HT-29 (cell line): ENCODE results near the gene KIAA0232. TPM values are rescaled to one million over a fixed set of nuclear protein-coding genes. Genes with fewer than 3 reads are reported as not detected.
"Not testable (repeated sequence)": the region's sequence is repeated elsewhere in the genome, so short reads cannot be mapped to it uniquely, and the experiment has no call there.

Experiments
- DNase-seq: peaks from one replicate; pipeline ENCODE4 v3.0.0-alpha.2; 2015; ENCODE audit warnings: low spot score
- total RNA-seq: library from RNA; depleted of rRNA; stranded (reverse); fragments of >200 nt; shearing (Covaris generic); gene quantifications from 2 replicates; pipeline ENCODE4 v1.2.3, GENCODE V29; 2014

KIAA0232 gene
- total RNA-seq, 1 experiment from 2014 or later, result 6.0 TPM

GRCh38 chr4:6806924-6807626, 24.5 kb downstream of the KIAA0232 start:
- no peak for DNase-seq

- DNase-seq, result no peak
These were observed 25.7 kb downstream of the KIAA0232 start for GRCh38 chr4:6808259-6808658.

- no peak for DNase-seq
These were observed 28.6 kb downstream of the KIAA0232 start for GRCh38 chr4:6811165-6811564.

GRCh38 chr4:6812766-6813165, 30.2 kb downstream of the KIAA0232 start:
- no peak for DNase-seq

GRCh38 chr4:6813725-6814124, 31.2 kb downstream of the KIAA0232 start:
- no peak for DNase-seq

GRCh38 chr4:6815029-6815836, 32.7 kb downstream of the KIAA0232 start:
- DNase-seq, result no peak

GRCh38 chr4:6819295-6819694, 36.8 kb downstream of the KIAA0232 start:
- no peak for DNase-seq

- no peak for DNase-seq
These were observed 38.2 kb downstream of the KIAA0232 start for GRCh38 chr4:6820695-6821094.

GRCh38 chr4:6824071-6824470, 41.5 kb downstream of the KIAA0232 start:
- no peak for DNase-seq

GRCh38 chr4:6824772-6825402, 42.4 kb downstream of the KIAA0232 start:
- no peak for DNase-seq

GRCh38 chr4:6825403-6825802, 42.9 kb downstream of the KIAA0232 start:
- no peak for DNase-seq

GRCh38 chr4:6826781-6827508, 44.4 kb downstream of the KIAA0232 start:
- no peak for DNase-seq

- no peak for DNase-seq
These were observed 46.6 kb downstream of the KIAA0232 start for GRCh38 chr4:6829086-6829485.

- DNase-seq, result no peak
These were observed 52.3 kb downstream of the KIAA0232 start for GRCh38 chr4:6834867-6835266.

- not testable (repeated sequence) for DNase-seq
These were observed 53.1 kb downstream of the KIAA0232 start for GRCh38 chr4:6835616-6836015.

- not testable (repeated sequence) for DNase-seq
These were observed 54.6 kb downstream of the KIAA0232 start for GRCh38 chr4:6837106-6837505.

- DNase-seq, result peak; percentile 32
These were observed 57.1 kb downstream of the KIAA0232 start for GRCh38 chr4:6839579-6839978.

GRCh38 chr4:6840062-6840976, 57.8 kb downstream of the KIAA0232 start:
- DNase-seq, result peak; percentile 73

- no peak for DNase-seq
These were observed 62.5 kb downstream of the KIAA0232 start for GRCh38 chr4:6845027-6845426.

- DNase-seq, result no peak
These were observed 63.0 kb downstream of the KIAA0232 start for GRCh38 chr4:6845574-6845973.

GRCh38 chr4:6847178-6847577, 64.7 kb downstream of the KIAA0232 start:
- DNase-seq, result no peak
